Keratinocyte (primary cell): ENCODE measurements around the gene VCL.

Source experiments
- CTCF ChIP-seq, 3 experiments: IDR thresholded peaks in 1 of 3; conservative IDR thresholded peaks in 1 of 3; optimal IDR thresholded peaks in 1 of 3; 2 replicates in 2 of 3; 3 replicates in 1 of 3; pipeline versions ENCODE3 to v1.5.1; 2011; ENCODE audit warnings: low read length in 3 of 3, mild to moderate bottlenecking in 3 of 3, moderate library complexity in 2 of 3, control low read depth in 1 of 3, inconsistent platforms in 1 of 3; ENCODE audit not compliant: insufficient read depth in 2 of 3; ENCODE audit errors: extremely low read depth in 1 of 3
- EZH2 ChIP-seq: IDR thresholded peaks from one replicate; pipeline ENCODE4 v1.6.1; 2012; ENCODE audit warnings: inconsistent platforms, mild to moderate bottlenecking, low read length, moderate library complexity

- TF ChIP-seq CTCF (optimal IDR thresholded peaks at IDR 0.05 in 1 of 3, IDR thresholded peaks at IDR 0.05 in 1 of 3, conservative IDR thresholded peaks at IDR 0.05 in 1 of 3; ENCODE audit: extremely low read depth in 1 of 3, insufficient read depth in 2 of 3, low read length in 3 of 3): no peak
- TF ChIP-seq EZH2: no peak
Measured at GRCh38 chr10:74048433-74048832, 50.5 kb downstream of the VCL start.
